ENCODE results near the gene CTBP1. TPM values are rescaled to one million over a fixed set of nuclear protein-coding genes. Genes with fewer than 3 reads are reported as not detected.
A peak's percentile ranks its signal among the peaks of the same experiment; 100 is the strongest.

The CTBP1 gene
- total RNA-seq, 1 experiment from 2014 or later = 223 TPM

GRCh38 chr4:1207603-1208265, 41.2 kb downstream of the CTBP1 start:
- Histone ChIP-seq H3K4me2 (ENCODE audit: low read length) (no peak overlapping the region), H3K79me2 (ENCODE audit: low read length) (no peaks in the 10 kb centered on the region), H3K36me3 (ENCODE audit: low read depth, low read length) (no peaks in the 10 kb centered on the region; the same call in 1 of the 2 replicates), H2AFZ (ENCODE audit: low read length) (no peak overlapping the region), H3K27me3 (ENCODE audit: low read length) (no peaks in the 10 kb centered on the region), H3K9me2 (replicated peaks; ENCODE audit: low read length) (no peaks in the 10 kb centered on the region), H3K4me1 (ENCODE audit: insufficient read depth, low read length) (no peaks in the 10 kb centered on the region), H4K20me1 (ENCODE audit: low read length) (no peaks in the 10 kb centered on the region), H3K27ac (ENCODE audit: low read length) (no peak overlapping the region), H3K4me3 (ENCODE audit: low read length) (no peak overlapping the region), H3F3A (ENCODE audit: low read length, unreplicated experiment) (no peaks in the 10 kb centered on the region), H3K9me3 (ENCODE audit: low read length) (no peaks in the 10 kb centered on the region), H3K9ac (ENCODE audit: low read length) (no peak overlapping the region)
- ATAC-seq (peak; percentile 19; the same call in 1 of the 2 replicates), DNase-seq (peak; percentile 3)
- POLR2A ChIA-PET (ENCODE audit: unreplicated experiment) = no interaction called here
- no TSS peak for BruUV-seq (replicated peaks)
- TF ChIP-seq EZH2phosphoT487 (IDR thresholded peaks at IDR 0.05; ENCODE audit: borderline replicate concordance, low read length) (no peak), CTCF (conservative IDR thresholded peaks at IDR 0.05; ENCODE audit: low read depth, low read length) (no peak), EZH2 (IDR thresholded peaks at IDR 0.05; ENCODE audit: low read length, unreplicated experiment) (no peak)
- intact Hi-C loops (cut with micrococcal nuclease) = no loop called here
- CTCF ChIA-PET = no interaction called here

- no peak for DNase-seq
- Histone ChIP-seq H4K20me1 (ENCODE audit: low read length) (no peaks in the 10 kb centered on the region), H3K27ac (ENCODE audit: low read length) (no peak overlapping the region), H3F3A (ENCODE audit: low read length, unreplicated experiment) (no peaks in the 10 kb centered on the region), H3K79me2 (ENCODE audit: low read length) (no peaks in the 10 kb centered on the region), H3K27me3 (ENCODE audit: low read length) (no peaks in the 10 kb centered on the region), H3K4me3 (ENCODE audit: low read length) (no peak overlapping the region), H3K9me2 (replicated peaks; ENCODE audit: low read length) (no peaks in the 10 kb centered on the region), H3K4me2 (ENCODE audit: low read length) (no peak overlapping the region), H3K36me3 (ENCODE audit: low read depth, low read length) (no peaks in the 10 kb centered on the region), H2AFZ (ENCODE audit: low read length) (no peak overlapping the region), H3K9me3 (ENCODE audit: low read length) (no peaks in the 10 kb centered on the region), H3K4me1 (ENCODE audit: insufficient read depth, low read length) (no peaks in the 10 kb centered on the region), H3K9ac (ENCODE audit: low read length) (no peak overlapping the region)
- no peak for ATAC-seq
- intact Hi-C loops (cut with micrococcal nuclease) = no loop called here
- CTCF ChIA-PET = no interaction called here
- BruUV-seq (replicated peaks) = no TSS peak
- POLR2A ChIA-PET (ENCODE audit: unreplicated experiment) = no interaction called here
- no peak for TF ChIP-seq EZH2phosphoT487 (IDR thresholded peaks at IDR 0.05; ENCODE audit: borderline replicate concordance, low read length)
- TF ChIP-seq CTCF (conservative IDR thresholded peaks at IDR 0.05; ENCODE audit: low read depth, low read length) = no peak
- no peak for TF ChIP-seq EZH2 (IDR thresholded peaks at IDR 0.05; ENCODE audit: low read length, unreplicated experiment)
These were observed 41.8 kb downstream of the CTBP1 start for GRCh38 chr4:1207157-1207470.

- ATAC-seq = no peak
- H4K20me1 ChIP-seq (ENCODE audit: low read length) = no peaks in the 10 kb centered on the region
- no peaks in the 10 kb centered on the region for H3K9me2 ChIP-seq (replicated peaks; ENCODE audit: low read length)
- no peaks in the 10 kb centered on the region for H3K79me2 ChIP-seq (ENCODE audit: low read length)
- no peak overlapping the region for H2AFZ ChIP-seq (ENCODE audit: low read length)
- intact Hi-C loops (cut with micrococcal nuclease) = no loop called here
- H3K4me2 ChIP-seq (ENCODE audit: low read length) = no peak overlapping the region
- no peak overlapping the region for H3K9ac ChIP-seq (ENCODE audit: low read length)
- DNase-seq = no peak
- no peaks in the 10 kb centered on the region for H3K36me3 ChIP-seq (ENCODE audit: low read depth, low read length)
- H3K4me3 ChIP-seq (ENCODE audit: low read length) = no peak overlapping the region
- BruUV-seq (replicated peaks) = no TSS peak
- ChIA-PET CTCF (no interaction called here), POLR2A (ENCODE audit: unreplicated experiment) (no interaction called here)
- no peak for TF ChIP-seq CTCF (conservative IDR thresholded peaks at IDR 0.05; ENCODE audit: low read depth, low read length)
- no peak for TF ChIP-seq EZH2phosphoT487 (IDR thresholded peaks at IDR 0.05; ENCODE audit: borderline replicate concordance, low read length)
- TF ChIP-seq EZH2 (IDR thresholded peaks at IDR 0.05; ENCODE audit: low read length, unreplicated experiment) = no peak
- H3K9me3 ChIP-seq (ENCODE audit: low read length) = no peaks in the 10 kb centered on the region
- H3K4me1 ChIP-seq (ENCODE audit: insufficient read depth, low read length) = no peaks in the 10 kb centered on the region
- no peak overlapping the region for H3K27ac ChIP-seq (ENCODE audit: low read length)
- H3F3A ChIP-seq (ENCODE audit: low read length, unreplicated experiment) = no peaks in the 10 kb centered on the region
- no peaks in the 10 kb centered on the region for H3K27me3 ChIP-seq (ENCODE audit: low read length)
These were observed 42.4 kb downstream of the CTBP1 start for GRCh38 chr4:1206299-1207156.

All from PC-3 (cell line).